Measurements from ENCODE around the gene COBL. TPM values are rescaled to one million over a fixed set of nuclear protein-coding genes. Genes with fewer than 3 reads are reported as not detected.
A peak's percentile ranks its signal among the peaks of the same experiment; 100 is the strongest.

The COBL gene
- total RNA-seq, 2 donors from 2014 or later, result 66.1 to 75.7 TPM

GRCh38 chr7:51066405-51066882 lies 250.2 kb downstream of the COBL start:
- ATAC-seq (peak; percentile 85), DNase-seq (peak in 1 of 2 donors; percentile 14)

GRCh38 chr7:51065766-51066165 lies 250.8 kb downstream of the COBL start:
- intact Hi-C loops (cut with DNase I, micrococcal nuclease), result loop anchor here in 1 of 2 donors (5.0 to 10.0 kb wide), 3 partner anchors 383 to 923 kb away; no protein-coding TSS in a partner anchor
- ATAC-seq, result no peak
- no peak for DNase-seq

More at GRCh38 chr7:51066405-51066882, 250.2 kb downstream of the COBL start:
- intact Hi-C loops (cut with DNase I, micrococcal nuclease), result loop anchor here in 1 of 2 donors (5.0 to 10.0 kb wide), 3 partner anchors 384 to 924 kb away; no protein-coding TSS in a partner anchor

GRCh38 chr7:51064688-51065087 lies 251.9 kb downstream of the COBL start:
- DNase-seq, result no peak
- ATAC-seq, result no peak
- intact Hi-C loops (cut with DNase I, micrococcal nuclease), result loop anchor here in 1 of 2 donors (5.0 to 10.0 kb wide), 3 partner anchors 382 to 922 kb away; no protein-coding TSS in a partner anchor

GRCh38 chr7:51062222-51062987 lies 254.2 kb downstream of the COBL start:
- intact Hi-C loops (cut with DNase I, micrococcal nuclease), result loop anchor here in 1 of 2 donors (10.0 kb wide), 1 partner anchor 588 kb away; no protein-coding TSS in a partner anchor
- no peak for DNase-seq
- ATAC-seq, result no peak

- intact Hi-C loops (cut with DNase I, micrococcal nuclease), result loop anchor here in 1 of 2 donors (10.0 kb wide), 1 partner anchor 586 kb away; no protein-coding TSS in a partner anchor
- ATAC-seq, result no peak
- no peak for DNase-seq
Observed at GRCh38 chr7:51060536-51060935, 256.1 kb downstream of the COBL start.

- intact Hi-C loops (cut with DNase I, micrococcal nuclease), result loop anchor here in 1 of 2 donors (10.0 kb wide), 1 partner anchor 585 kb away; no protein-coding TSS in a partner anchor
- peak; percentile 94 for ATAC-seq
- DNase-seq, result peak in 1 of 2 donors; percentile 21
Observed at GRCh38 chr7:51059504-51060142, 257.0 kb downstream of the COBL start.

- no peak for ATAC-seq
- intact Hi-C loops (cut with DNase I, micrococcal nuclease), result no loop called here
- DNase-seq, result no peak
Observed at GRCh38 chr7:51058764-51059163, 257.8 kb downstream of the COBL start.

GRCh38 chr7:51055039-51055840 lies 261.4 kb downstream of the COBL start:
- ATAC-seq, result no peak
- DNase-seq, result no peak
- intact Hi-C loops (cut with DNase I, micrococcal nuclease), result no loop called here

- intact Hi-C loops (cut with DNase I, micrococcal nuclease), result no loop called here
- DNase-seq, result no peak
- no peak for ATAC-seq
Observed at GRCh38 chr7:51054231-51054630, 262.4 kb downstream of the COBL start.

GRCh38 chr7:51053160-51053925 lies 263.3 kb downstream of the COBL start:
- DNase-seq, result no peak
- ATAC-seq, result no peak
- intact Hi-C loops (cut with DNase I, micrococcal nuclease), result no loop called here

- ATAC-seq (no peak), DNase-seq (no peak)
- intact Hi-C loops (cut with DNase I, micrococcal nuclease), result no loop called here
Observed at GRCh38 chr7:51046482-51046881, 270.1 kb downstream of the COBL start.

- ATAC-seq (peak; percentile 62), DNase-seq (no peak)
- intact Hi-C loops (cut with DNase I, micrococcal nuclease), result no loop called here
Observed at GRCh38 chr7:51046103-51046466, 270.5 kb downstream of the COBL start.

GRCh38 chr7:51045319-51046102 lies 271.1 kb downstream of the COBL start:
- DNase-seq (no peak), ATAC-seq (peak; percentile 18)
- intact Hi-C loops (cut with DNase I, micrococcal nuclease), result no loop called here

GRCh38 chr7:51043461-51043860 lies 273.1 kb downstream of the COBL start:
- DNase-seq (no peak), ATAC-seq (no peak)
- intact Hi-C loops (cut with DNase I, micrococcal nuclease), result no loop called here

GRCh38 chr7:51040787-51041186 lies 275.8 kb downstream of the COBL start:
- DNase-seq (no peak), ATAC-seq (no peak)
- intact Hi-C loops (cut with DNase I, micrococcal nuclease), result no loop called here

GRCh38 chr7:51038573-51038972 lies 278.0 kb downstream of the COBL start:
- DNase-seq (no peak), ATAC-seq (no peak)
- intact Hi-C loops (cut with DNase I, micrococcal nuclease), result no loop called here

GRCh38 chr7:51035716-51036115 lies 280.9 kb downstream of the COBL start:
- ATAC-seq (no peak), DNase-seq (no peak)
- intact Hi-C loops (cut with DNase I, micrococcal nuclease), result no loop called here

Data from left colon (tissue), 2 donors.